Coronary artery (tissue), 2 donors: ENCODE measurements around the gene GRIP1.

Experiments
- DNase-seq: peaks from one replicate; pipeline ENCODE4 v3.0.0-alpha.2; 2017; ENCODE audit warnings: low spot score
- H3K27ac ChIP-seq, 2 donors: fragments of 200-600 bp; sonication (generic); one replicate each; pipeline ENCODE4 v1.5.1; 2016 to 2019
- H3K4me3 ChIP-seq: fragments of 200-600 bp; sonication (generic); 2 replicates; pipeline ENCODE4 v1.5.1; 2016; ENCODE audit warnings: mild to moderate bottlenecking, moderate library complexity
- CTCF ChIP-seq: fragments of 200-600 bp; sonication (generic); IDR thresholded peaks from one replicate; pipeline ENCODE4 v1.5.1; 2019; ENCODE audit warnings: antibody characterized with exemption

GRIP1 gene

DNA sequence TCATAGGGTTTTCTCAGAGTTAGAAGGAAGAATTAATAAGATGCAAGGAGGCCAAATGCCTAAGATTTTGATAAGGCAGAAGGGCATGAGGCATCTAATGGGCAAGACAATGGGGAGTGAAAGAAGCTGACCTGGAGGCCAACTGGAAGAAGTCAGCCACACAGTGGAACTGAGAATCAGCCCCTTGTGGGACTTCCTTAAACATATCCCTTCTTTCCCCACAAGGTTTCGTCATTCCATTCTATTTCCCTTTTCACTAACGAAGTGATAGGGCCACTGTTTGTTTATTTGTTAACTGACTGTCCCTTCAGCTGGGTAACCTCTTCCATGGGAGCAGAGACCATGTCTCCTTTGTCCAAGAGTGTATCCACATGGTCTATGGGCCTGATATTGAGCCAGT lies 290.4 kb downstream of the GRIP1 start:
- Histone ChIP-seq H3K27ac (no peak overlapping the region), H3K4me3 (no peak overlapping the region)
- no peak for TF ChIP-seq CTCF
- DNase-seq: no peak

- no peak for DNase-seq
- TF ChIP-seq CTCF: no peak
- Histone ChIP-seq H3K27ac (no peak overlapping the region), H3K4me3 (no peak overlapping the region)
Observed at GRCh38 chr12:66387117-66387516, 291.8 kb downstream of the GRIP1 start.

DNA sequence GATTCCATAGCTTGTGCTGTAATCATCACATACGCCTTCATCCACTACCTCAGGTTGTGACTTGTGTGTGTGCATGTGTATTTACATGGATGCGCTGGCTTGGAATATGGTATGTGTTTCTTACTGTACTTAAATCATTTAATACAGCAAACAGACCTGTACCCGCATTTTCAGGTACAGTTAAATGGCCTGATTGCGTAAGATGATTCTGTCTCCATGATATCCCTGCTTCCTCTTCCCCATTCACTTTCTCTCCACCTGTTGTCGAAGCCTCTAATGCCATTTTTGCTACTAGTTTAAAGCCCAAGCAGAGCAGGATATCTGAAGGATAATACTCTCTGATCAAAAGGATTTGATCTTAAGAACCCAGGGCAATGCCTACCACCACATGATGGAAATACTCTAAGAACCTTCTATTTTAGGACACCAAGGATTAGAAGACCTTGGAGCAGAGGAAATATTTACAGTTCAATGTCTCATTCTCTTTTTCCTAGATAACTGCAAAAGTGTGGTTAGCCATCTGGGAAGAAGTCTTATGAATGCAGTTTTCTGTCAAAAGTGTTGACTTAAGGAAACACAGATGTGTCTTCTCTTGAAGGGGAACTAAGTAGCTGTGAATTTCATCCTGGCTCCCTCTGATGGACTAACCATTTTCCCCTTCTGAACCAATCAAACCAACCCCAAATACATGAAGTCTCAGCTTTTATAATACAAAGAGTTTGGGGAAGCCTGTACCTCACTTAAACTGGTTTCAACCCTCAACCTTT lies 297.9 kb downstream of the GRIP1 start:
- no peak for TF ChIP-seq CTCF
- H3K4me3 ChIP-seq: no peak overlapping the region
- H3K27ac ChIP-seq: no peak overlapping the region
- no peak for DNase-seq

GRCh38 chr12:66379616-66380015 lies 299.3 kb downstream of the GRIP1 start:
- H3K4me3 ChIP-seq: no peak overlapping the region
- H3K27ac ChIP-seq: no peak overlapping the region
- DNase-seq: no peak
- TF ChIP-seq CTCF: no peak

GRCh38 chr12:66375560-66375959 lies 303.3 kb downstream of the GRIP1 start:
- DNase-seq: no peak
- TF ChIP-seq CTCF: no peak
- no peak overlapping the region for H3K4me3 ChIP-seq
- H3K27ac ChIP-seq: no peak overlapping the region

DNA sequence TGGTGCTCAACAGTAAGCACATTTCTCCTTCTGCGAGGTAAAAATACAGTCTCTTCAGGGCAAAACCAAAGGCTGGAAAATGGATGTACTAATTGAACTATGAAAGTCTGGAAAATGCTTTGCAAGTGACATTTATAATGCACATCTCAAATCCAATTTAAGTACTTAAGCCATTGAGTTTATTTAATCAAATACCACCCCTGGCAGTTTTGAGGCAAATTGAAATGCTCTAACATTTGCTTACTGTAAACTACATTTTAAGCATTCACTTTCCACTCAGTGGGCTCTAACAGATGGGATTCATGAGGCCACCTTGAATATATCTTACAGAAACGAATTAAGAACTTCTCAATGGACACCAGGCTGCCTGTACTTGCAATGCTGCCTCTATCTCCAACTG lies 306.9 kb downstream of the GRIP1 start:
- no peak for TF ChIP-seq CTCF
- no peak for DNase-seq
- H3K4me3 ChIP-seq: no peak overlapping the region
- no peak overlapping the region for H3K27ac ChIP-seq

DNA sequence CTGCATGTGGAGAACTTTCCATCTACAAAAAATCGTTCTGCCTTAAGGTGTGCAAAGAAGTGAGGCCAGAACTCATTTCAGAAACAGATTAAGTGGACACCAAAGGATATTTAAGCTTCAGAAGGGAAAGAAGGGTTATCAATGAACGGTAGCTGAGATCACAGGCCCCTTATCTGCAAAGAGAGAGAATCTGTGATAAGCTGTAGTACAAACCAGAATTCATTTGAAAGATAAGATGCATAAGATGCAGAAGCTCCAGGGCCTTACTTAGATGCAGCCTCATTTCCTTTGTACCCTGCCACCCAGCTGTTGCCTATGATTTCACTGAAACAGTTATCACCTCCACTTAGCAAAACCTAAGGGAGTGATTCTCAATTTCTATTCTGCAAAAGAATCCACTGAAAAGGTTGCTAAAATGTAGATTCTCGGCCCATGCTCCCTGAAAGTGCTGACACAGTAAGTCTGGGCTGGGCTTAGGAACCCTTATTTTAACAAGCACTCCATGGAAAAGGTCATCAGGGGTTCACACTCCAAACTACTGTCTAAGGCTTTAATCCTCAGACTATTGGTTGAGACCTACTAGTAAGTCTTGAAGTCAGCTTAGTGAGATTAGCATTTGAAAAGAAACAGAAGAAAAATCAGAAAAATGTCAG lies 311.7 kb downstream of the GRIP1 start:
- no peak for TF ChIP-seq CTCF
- H3K4me3 ChIP-seq: no peak overlapping the region
- no peak overlapping the region for H3K27ac ChIP-seq
- DNase-seq: no peak
